CD4-positive, alpha-beta T cell (primary cell): ENCODE data around the gene RHBDL3. TPM values are rescaled to one million over a fixed set of nuclear protein-coding genes. Genes with fewer than 3 reads are reported as not detected.

Source experiments
- ATAC-seq: fragments of 200-7000 bp; cut with Tn5 transposase; one replicate; pipeline ENCODE4 v1.10.0; 2022; ENCODE audit warnings: mild to moderate bottlenecking; ENCODE audit not compliant: poor library complexity
- CTCF ChIA-PET: fragments of 350-600 bp; sonication (Branson Sonifier 250); formaldehyde crosslinking; loops from one replicate; lab custom pipeline; 2021; ENCODE audit warnings: antibody characterized with exemption, inconsistent platforms; lab: Charles Lee
- POLR2A ChIA-PET: fragments of 350-600 bp; sonication (Branson Sonifier 250); formaldehyde crosslinking; loops from one replicate; lab custom pipeline; 2021; ENCODE audit warnings: antibody characterized with exemption, inconsistent platforms; lab: Charles Lee
- DNase-seq, 14 experiments: peaks; one replicate each; pipeline ENCODE4 v3.0.0-alpha.2; 2013 to 2020; ENCODE audit warnings: mixed read lengths in 2 of 14
- H3K27ac ChIP-seq, 2 donors: one replicate each; pipeline versions ENCODE4 v1.5.1 to v1.7.0; 2013; ENCODE audit warnings: low read length in 2 of 2, low read depth in 1 of 2, mild to moderate bottlenecking in 1 of 2
- H3K27me3 ChIP-seq, 2 experiments: 1 replicate in 1 of 2; 2 replicates in 1 of 2; pipeline versions ENCODE4 v1.6.1 to v1.7.0; 2013; ENCODE audit warnings: low read length in 2 of 2, control low read depth in 1 of 2, mild to moderate bottlenecking in 1 of 2, moderate library complexity in 1 of 2; ENCODE audit not compliant: insufficient read depth in 2 of 2, control insufficient read depth in 1 of 2
- H3K36me3 ChIP-seq: one replicate; pipeline ENCODE4 v1.6.1; 2013; ENCODE audit warnings: low read length, control low read depth; ENCODE audit not compliant: insufficient read depth
- H3K4me1 ChIP-seq: one replicate; pipeline ENCODE4 v1.6.1; 2013; ENCODE audit warnings: low read length, control low read depth; ENCODE audit not compliant: insufficient read depth
- H3K4me3 ChIP-seq: one replicate; pipeline ENCODE4 v1.5.1; 2013; ENCODE audit warnings: mild to moderate bottlenecking, low read length, moderate library complexity
- H3K9me3 ChIP-seq, 2 experiments: 1 replicate in 1 of 2; 2 replicates in 1 of 2; pipeline versions ENCODE4 v1.6.1 to v1.7.0; 2013; ENCODE audit warnings: low read length in 2 of 2, mild to moderate bottlenecking in 2 of 2, control low read depth in 1 of 2, moderate library complexity in 1 of 2; ENCODE audit not compliant: control insufficient read depth in 1 of 2, insufficient read depth in 1 of 2
- H3K27ac Mint-ChIP-seq: one replicate; pipeline ENCODE4 v1.8.0; 2020; ENCODE audit warnings: mixed read lengths
- H3K27me3 Mint-ChIP-seq: one replicate; pipeline ENCODE4 v1.8.0; 2021; ENCODE audit warnings: mixed read lengths
- H3K36me3 Mint-ChIP-seq: one replicate; pipeline ENCODE4 v1.8.0; 2021; ENCODE audit warnings: low read depth, mixed read lengths
- H3K4me1 Mint-ChIP-seq: one replicate; pipeline ENCODE4 v1.8.0; 2021; ENCODE audit warnings: low read depth, mixed read lengths
- H3K4me3 Mint-ChIP-seq: one replicate; pipeline ENCODE4 v1.8.0; 2020; ENCODE audit warnings: mild to moderate bottlenecking, mixed read lengths
- H3K9me3 Mint-ChIP-seq: one replicate; pipeline ENCODE4 v1.8.0; 2020; ENCODE audit warnings: mixed read lengths
- CTCF ChIP-seq: fragments of 200-600 bp; IDR thresholded peaks from one replicate; pipeline ENCODE4 v1.8.0; 2022; ENCODE audit warnings: antibody characterized with exemption, mild to moderate bottlenecking
- intact Hi-C, 2 experiments: fragments of 100-400 bp; cut with DNase I in 1 of 2; cut with micrococcal nuclease in 1 of 2; formaldehyde crosslinking; loops; one replicate each; pipeline versions ENCODE4 v1.15.1 to v1.9.0; 2023 to 2025; cut with DNase I, micrococcal nuclease
- total RNA-seq, 174 experiments: library from RNA in 2 of 174; stranded (reverse) in 2 of 174; gene quantifications; one replicate each; pipeline ENCODE4 v1.2.3 and lab custom pipeline; 2021 to 2026

Gene RHBDL3
- total RNA-seq, 2 experiments from 2014 or later = 0.08 TPM; not detected in 1

DNA sequence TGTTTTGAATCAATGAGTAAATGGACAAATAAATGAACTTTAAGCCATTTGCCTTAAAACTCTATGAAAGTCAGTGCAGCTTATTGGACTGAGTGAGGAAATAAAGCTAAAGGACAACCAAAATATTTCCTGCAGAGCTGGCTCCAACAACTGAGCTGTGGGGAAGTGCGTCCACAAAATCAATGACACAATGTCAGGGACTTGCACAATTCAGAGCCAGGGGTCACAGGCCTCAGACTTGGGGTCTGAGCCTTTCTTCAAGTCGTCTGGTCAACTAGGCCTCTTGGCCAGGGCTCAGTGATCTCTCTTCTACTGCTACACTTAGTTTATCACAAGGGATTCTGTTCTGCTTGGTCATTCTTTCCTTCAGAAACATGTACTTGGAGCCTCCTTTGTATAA, 26.2 kb upstream of the RHBDL3 start:
- no peaks in the 10 kb centered on the region for H3K9me3 ChIP-seq

GRCh38 chr17:32240750-32241149, 24.9 kb upstream of the RHBDL3 start:
- DNase-seq (no peak), ATAC-seq (no peak)
- Histone ChIP-seq H3K36me3 (no peaks in the 10 kb centered on the region), H3K4me1 (no peaks in the 10 kb centered on the region), H3K27ac (no peak overlapping the region), H3K4me3 (no peak overlapping the region), H3K27me3 (no peaks in the 10 kb centered on the region), H3K9me3 (no peaks in the 10 kb centered on the region)
- ChIA-PET CTCF (no interaction called here), POLR2A (interaction anchor here (0.6 kb wide), 1 partner anchor 21 kb away, joined by 3 read pairs; no protein-coding TSS in a partner anchor)
- Mint-ChIP-seq H3K4me1 (no peaks in the 10 kb centered on the region), H3K36me3 (no peaks in the 10 kb centered on the region), H3K9me3 (no peaks in the 10 kb centered on the region), H3K27me3 (no peaks in the 10 kb centered on the region), H3K4me3 (no peak overlapping the region), H3K27ac (no peak overlapping the region)
- intact Hi-C loops = no loop called here
- TF ChIP-seq CTCF = no peak

More for the DNA sequence above, 26.2 kb upstream of the RHBDL3 start:
- H3K9me3 Mint-ChIP-seq = no peaks in the 10 kb centered on the region
- no peaks in the 10 kb centered on the region for H3K27me3 ChIP-seq
- no peaks in the 10 kb centered on the region for H3K36me3 ChIP-seq
- intact Hi-C loops = no loop called here
- H3K27ac Mint-ChIP-seq = no peak overlapping the region
- H3K36me3 Mint-ChIP-seq = no peaks in the 10 kb centered on the region
- H3K4me3 Mint-ChIP-seq = no peak overlapping the region
- H3K4me1 Mint-ChIP-seq = no peaks in the 10 kb centered on the region
- H3K4me3 ChIP-seq = no peak overlapping the region
- ATAC-seq (no peak), DNase-seq (no peak)
- no peaks in the 10 kb centered on the region for H3K27me3 Mint-ChIP-seq
- CTCF ChIA-PET = no interaction called here
- TF ChIP-seq CTCF = no peak
- H3K4me1 ChIP-seq = no peaks in the 10 kb centered on the region
- POLR2A ChIA-PET = no interaction called here
- H3K27ac ChIP-seq = no peak overlapping the region

DNA sequence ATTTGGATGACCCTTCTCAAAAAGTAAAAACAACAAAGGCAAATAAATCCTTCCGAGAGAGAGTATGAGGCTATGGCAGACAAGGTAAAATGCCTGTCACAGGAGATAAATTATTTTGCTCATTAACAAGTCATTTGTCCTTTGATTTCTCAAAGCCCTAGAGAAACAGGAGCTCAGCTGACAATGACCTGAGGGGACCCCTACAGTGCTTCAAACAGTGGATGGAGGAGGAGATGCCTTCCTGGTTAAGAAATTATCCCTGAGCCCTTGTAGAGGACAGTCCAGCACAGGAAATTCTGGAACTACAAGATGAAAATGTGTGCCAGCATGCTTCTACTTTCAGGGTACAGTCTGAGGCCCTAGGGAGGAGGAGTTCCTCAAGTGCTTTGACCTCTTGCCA, 24.0 kb upstream of the RHBDL3 start:
- Histone ChIP-seq H3K4me1 (no peaks in the 10 kb centered on the region), H3K36me3 (no peaks in the 10 kb centered on the region), H3K9me3 (no peaks in the 10 kb centered on the region), H3K4me3 (no peak overlapping the region), H3K27ac (no peak overlapping the region), H3K27me3 (no peaks in the 10 kb centered on the region)
- ATAC-seq (no peak), DNase-seq (no peak)
- no peaks in the 10 kb centered on the region for H3K36me3 Mint-ChIP-seq
- no peak for TF ChIP-seq CTCF
- CTCF ChIA-PET = no interaction called here
- H3K4me1 Mint-ChIP-seq = no peaks in the 10 kb centered on the region
- intact Hi-C loops = no loop called here
- H3K4me3 Mint-ChIP-seq = no peak overlapping the region
- no peaks in the 10 kb centered on the region for H3K27me3 Mint-ChIP-seq
- POLR2A ChIA-PET = interaction anchor here (0.6 kb wide), 1 partner anchor 20 kb away, joined by 3 read pairs; no protein-coding TSS in a partner anchor
- H3K9me3 Mint-ChIP-seq = no peaks in the 10 kb centered on the region
- no peak overlapping the region for H3K27ac Mint-ChIP-seq
